HepG2 (cell line): ENCODE data around the gene TMEM53. TPM values are rescaled to one million over a fixed set of nuclear protein-coding genes. Genes with fewer than 3 reads are reported as not detected.

ENCODE experiments used
- CBX1 ChIP-seq: IDR thresholded peaks from one replicate; pipeline ENCODE4 v1.6.1; 2016; ENCODE audit warnings: antibody characterized with exemption, low read depth
- CBX2 ChIP-seq, 2 experiments: fragments of 200-600 bp in 1 of 2; sonication (generic); formaldehyde crosslinking in 1 of 2; IDR thresholded peaks; 2 replicates each; pipeline versions ENCODE4 v1.7.0 to v1.8.1; 2018 to 2022; ENCODE audit warnings: low read depth in 2 of 2, low read length in 1 of 2, mild to moderate bottlenecking in 1 of 2, missing genetic modification reagents in 1 of 2
- FOXK1 ChIP-seq: sonication (generic); formaldehyde crosslinking; IDR thresholded peaks from 2 replicates; pipeline ENCODE4 v1.4.0; 2020; ENCODE audit warnings: low read depth, missing genetic modification reagents, borderline replicate concordance
- HNRNPUL1 ChIP-seq: fragments of 200-400 bp; formaldehyde crosslinking; IDR thresholded peaks from 2 replicates; pipeline ENCODE4 v1.6.1; 2017; ENCODE audit warnings: low read depth, mild to moderate bottlenecking, low read length, moderate library complexity
- NFRKB ChIP-seq: fragments of 450-650 bp; IDR thresholded peaks from 2 replicates; pipeline ENCODE4 v1.6.1; 2017
- NR2F2 ChIP-seq: IDR thresholded peaks from 2 replicates; pipeline ENCODE4 v1.6.1; 2012; ENCODE audit warnings: low read depth, inconsistent platforms, borderline replicate concordance
- THAP11 ChIP-seq: IDR thresholded peaks from 2 replicates; pipeline ENCODE4 v1.6.1; 2016; ENCODE audit warnings: missing biosample characterization, missing genetic modification reagents
- ZFY ChIP-seq: sonication (generic); formaldehyde crosslinking; IDR thresholded peaks from 2 replicates; pipeline ENCODE4 v1.4.0; 2020; ENCODE audit warnings: missing genetic modification reagents
- ZMYM4 ChIP-seq: sonication (generic); formaldehyde crosslinking; IDR thresholded peaks from 2 replicates; pipeline ENCODE4 v1.8.1; 2023; ENCODE audit warnings: mild to moderate bottlenecking, missing genetic modification reagents
- ZNF224 ChIP-seq: sonication (generic); formaldehyde crosslinking; IDR thresholded peaks from 2 replicates; pipeline ENCODE4 v1.5.0; 2020; ENCODE audit warnings: mild to moderate bottlenecking, missing genetic modification reagents
- ZNF546 ChIP-seq: sonication (generic); formaldehyde crosslinking; conservative IDR thresholded peaks from 2 replicates; pipeline ENCODE4 v1.8.1; 2023; ENCODE audit warnings: mild to moderate bottlenecking, missing genetic modification reagents
- ZNF672 ChIP-seq: sonication (generic); formaldehyde crosslinking; IDR thresholded peaks from 2 replicates; pipeline ENCODE4 v1.8.1; 2022; ENCODE audit warnings: missing genetic modification reagents
- ZNF7 ChIP-seq: IDR thresholded peaks from 2 replicates; pipeline ENCODE4 v1.6.1; 2016; ENCODE audit warnings: missing biosample characterization, missing genetic modification reagents
- polyA plus RNA-seq, 8 experiments: library from polyadenylated mRNA; depleted of rRNA in 3 of 8; stranded (reverse) in 7 of 8; unstranded in 1 of 8; fragments of >200 nt; fragmentation: Illumina TruSeq in 4 of 8; extraction: Trizol in 4 of 8; gene quantifications; 2 replicates each; pipeline versions ENCODE4 v1.2.1 to v1.2.3, GENCODE V29; 2011 to 2016; ENCODE audit warnings: low read depth in 4 of 8, missing spikeins in 1 of 8, mixed read lengths in 1 of 8; ENCODE audit not compliant: insufficient read depth in 1 of 8
- total RNA-seq, 5 experiments: library from RNA; depleted of rRNA; stranded (reverse); fragments of >200 nt; fragmentation: Illumina TruSeq; extraction: Trizol; gene quantifications; 2 replicates each; pipeline ENCODE4 v1.2.3, GENCODE V29; 2016; ENCODE audit warnings: low read depth in 1 of 5
- TF ChIP-seq, protein P1 (sequence below): sonication (generic); formaldehyde crosslinking; IDR thresholded peaks from 2 replicates; pipeline ENCODE4 v1.4.0; 2020; ENCODE audit warnings: mild to moderate bottlenecking, missing genetic modification reagents
- TF ChIP-seq, protein P2 (sequence below): sonication (generic); formaldehyde crosslinking; IDR thresholded peaks from 2 replicates; pipeline ENCODE4 v1.8.1; 2023; ENCODE audit warnings: mild to moderate bottlenecking, moderate library complexity, missing genetic modification reagents
- TF ChIP-seq, protein P3 (sequence below): sonication (generic); formaldehyde crosslinking; IDR thresholded peaks from 2 replicates; pipeline ENCODE4 v1.4.0; 2020; ENCODE audit warnings: missing genetic modification reagents
- TF ChIP-seq, protein P4 (sequence below): sonication (generic); formaldehyde crosslinking; IDR thresholded peaks from 2 replicates; pipeline ENCODE4 v1.4.0; 2020; ENCODE audit warnings: missing genetic modification reagents, mild to moderate bottlenecking, borderline replicate concordance
- TF ChIP-seq, protein P5 (sequence below): sonication (generic); formaldehyde crosslinking; IDR thresholded peaks from 2 replicates; pipeline ENCODE4 v1.5.0; 2020; ENCODE audit warnings: mild to moderate bottlenecking, missing genetic modification reagents

The TMEM53 gene
- total and polyA plus RNA-seq, 2 of the 13 experiments (the other 11 are each of a cell fraction or from before 2014, with no cell fraction given), result 12.6 to 20.2 TPM

DNA sequence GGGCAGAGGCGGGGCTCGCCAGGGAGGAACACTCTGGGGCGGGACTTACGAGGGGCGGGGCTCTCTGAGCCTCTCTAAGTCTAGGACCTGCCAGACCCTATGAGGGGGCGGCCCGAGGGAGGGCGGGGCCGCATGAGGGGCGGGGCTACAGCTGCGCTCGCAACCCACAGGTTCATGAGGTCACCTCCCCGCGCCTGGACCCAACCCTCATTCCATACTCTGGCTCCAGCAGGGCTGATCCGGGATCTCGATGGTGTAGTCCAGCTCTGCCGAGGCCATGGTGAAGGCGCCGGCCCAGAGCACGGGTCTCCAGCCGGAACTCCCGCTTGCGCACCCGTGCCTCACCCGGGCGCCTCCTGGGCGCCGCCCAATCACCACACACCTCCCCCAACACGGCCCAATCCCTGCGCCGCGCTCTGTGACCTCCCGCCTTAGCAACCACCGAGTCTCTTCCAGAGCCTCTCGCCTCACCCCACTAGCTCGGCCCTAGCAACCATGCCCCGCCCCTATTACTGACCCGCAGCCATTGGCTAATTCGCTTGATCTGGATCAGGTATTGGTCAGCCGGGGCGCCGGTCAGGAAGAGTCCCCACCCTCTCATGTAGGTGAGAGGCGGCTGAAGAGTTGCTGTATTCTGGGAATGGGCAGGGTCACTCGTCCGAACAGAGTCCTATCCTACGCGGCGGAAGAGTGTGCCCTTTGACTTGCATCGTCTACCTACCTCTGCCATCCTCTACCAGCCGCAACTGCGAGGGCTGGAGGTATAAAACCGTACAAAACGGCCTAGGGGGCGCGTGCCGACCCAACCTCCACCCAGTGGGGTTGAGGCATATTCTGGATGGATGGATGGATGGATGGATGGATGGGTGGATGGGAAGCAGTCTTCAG lies at the start of gene TMEM53, which contains the start of gene ARMH1 (continued):
- no peak for TF ChIP-seq CBX2 (IDR thresholded peaks at IDR 0.05; ENCODE audit: low read depth, low read length)
- TF ChIP-seq CBX2 (CRISPR knock-in tag; IDR thresholded peaks at IDR 0.05; ENCODE audit: low read depth), result no peak
- peak; percentile 52; the same call in 1 of the 2 replicates for TF ChIP-seq ZNF224 (CRISPR knock-in tag)
- no peak for TF ChIP-seq NFRKB
- no peak for TF ChIP-seq FOXK1
- peak; percentile 39; the same call in 1 of the 2 replicates for TF ChIP-seq ZFY (CRISPR knock-in tag)
- TF ChIP-seq ZNF7 (CRISPR knock-in tag), result no peak
- TF ChIP-seq CBX1, result no peak
- TF ChIP-seq ZNF546 (CRISPR knock-in tag), result no peak
- TF ChIP-seq, protein P1, sequence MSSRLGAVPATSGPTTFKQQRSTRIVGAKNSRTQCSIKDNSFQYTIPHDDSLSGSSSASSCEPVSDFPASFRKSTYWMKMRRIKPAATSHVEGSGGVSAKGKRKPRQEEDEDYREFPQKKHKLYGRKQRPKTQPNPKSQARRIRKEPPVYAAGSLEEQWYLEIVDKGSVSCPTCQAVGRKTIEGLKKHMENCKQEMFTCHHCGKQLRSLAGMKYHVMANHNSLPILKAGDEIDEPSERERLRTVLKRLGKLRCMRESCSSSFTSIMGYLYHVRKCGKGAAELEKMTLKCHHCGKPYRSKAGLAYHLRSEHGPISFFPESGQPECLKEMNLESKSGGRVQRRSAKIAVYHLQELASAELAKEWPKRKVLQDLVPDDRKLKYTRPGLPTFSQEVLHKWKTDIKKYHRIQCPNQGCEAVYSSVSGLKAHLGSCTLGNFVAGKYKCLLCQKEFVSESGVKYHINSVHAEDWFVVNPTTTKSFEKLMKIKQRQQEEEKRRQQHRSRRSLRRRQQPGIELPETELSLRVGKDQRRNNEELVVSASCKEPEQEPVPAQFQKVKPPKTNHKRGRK, result no peak
- TF ChIP-seq ZMYM4 (CRISPR knock-in tag), result peak; percentile 77
- TF ChIP-seq, protein P2, sequence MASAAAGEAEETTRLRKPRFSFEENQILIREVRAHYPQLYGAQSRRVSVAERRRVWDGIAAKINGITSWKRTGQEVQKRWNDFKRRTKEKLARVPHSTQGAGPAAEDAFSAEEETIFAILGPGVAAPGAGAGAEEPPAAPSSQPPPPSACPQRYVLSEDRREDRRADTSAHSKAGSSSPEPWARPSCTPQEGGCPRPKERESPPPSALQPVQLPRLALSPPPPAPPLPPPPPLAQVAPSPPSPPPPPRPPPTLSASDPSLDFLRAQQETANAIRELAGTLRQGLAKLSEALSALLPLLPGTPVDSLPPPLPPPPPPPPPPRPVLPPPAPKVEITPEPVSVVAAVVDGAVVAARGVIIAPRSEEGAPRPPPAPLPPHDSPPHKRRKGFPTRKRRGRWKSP (CRISPR knock-in tag), result peak; percentile 61; the same call in 1 of the 2 replicates
- TF ChIP-seq, protein P3, sequence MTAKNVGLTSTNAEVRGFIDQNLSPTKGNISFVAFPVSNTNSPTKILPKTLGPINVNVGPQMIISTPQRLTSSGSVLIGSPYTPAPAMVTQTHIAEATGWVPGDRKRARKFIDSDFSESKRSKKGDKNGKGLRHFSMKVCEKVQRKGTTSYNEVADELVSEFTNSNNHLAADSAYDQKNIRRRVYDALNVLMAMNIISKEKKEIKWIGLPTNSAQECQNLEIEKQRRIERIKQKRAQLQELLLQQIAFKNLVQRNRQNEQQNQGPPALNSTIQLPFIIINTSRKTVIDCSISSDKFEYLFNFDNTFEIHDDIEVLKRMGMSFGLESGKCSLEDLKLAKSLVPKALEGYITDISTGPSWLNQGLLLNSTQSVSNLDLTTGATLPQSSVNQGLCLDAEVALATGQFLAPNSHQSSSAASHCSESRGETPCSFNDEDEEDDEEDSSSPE (CRISPR knock-in tag), result 0 out of 2 replicates have a peak, but pooled peaks have one; percentile 40
- TF ChIP-seq HNRNPUL1, result no peak
- TF ChIP-seq, protein P4, sequence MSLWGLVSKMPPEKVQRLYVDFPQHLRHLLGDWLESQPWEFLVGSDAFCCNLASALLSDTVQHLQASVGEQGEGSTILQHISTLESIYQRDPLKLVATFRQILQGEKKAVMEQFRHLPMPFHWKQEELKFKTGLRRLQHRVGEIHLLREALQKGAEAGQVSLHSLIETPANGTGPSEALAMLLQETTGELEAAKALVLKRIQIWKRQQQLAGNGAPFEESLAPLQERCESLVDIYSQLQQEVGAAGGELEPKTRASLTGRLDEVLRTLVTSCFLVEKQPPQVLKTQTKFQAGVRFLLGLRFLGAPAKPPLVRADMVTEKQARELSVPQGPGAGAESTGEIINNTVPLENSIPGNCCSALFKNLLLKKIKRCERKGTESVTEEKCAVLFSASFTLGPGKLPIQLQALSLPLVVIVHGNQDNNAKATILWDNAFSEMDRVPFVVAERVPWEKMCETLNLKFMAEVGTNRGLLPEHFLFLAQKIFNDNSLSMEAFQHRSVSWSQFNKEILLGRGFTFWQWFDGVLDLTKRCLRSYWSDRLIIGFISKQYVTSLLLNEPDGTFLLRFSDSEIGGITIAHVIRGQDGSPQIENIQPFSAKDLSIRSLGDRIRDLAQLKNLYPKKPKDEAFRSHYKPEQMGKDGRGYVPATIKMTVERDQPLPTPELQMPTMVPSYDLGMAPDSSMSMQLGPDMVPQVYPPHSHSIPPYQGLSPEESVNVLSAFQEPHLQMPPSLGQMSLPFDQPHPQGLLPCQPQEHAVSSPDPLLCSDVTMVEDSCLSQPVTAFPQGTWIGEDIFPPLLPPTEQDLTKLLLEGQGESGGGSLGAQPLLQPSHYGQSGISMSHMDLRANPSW (CRISPR knock-in tag), result peak; percentile 77; the same call in 1 of the 2 replicates
- TF ChIP-seq ZNF672 (CRISPR knock-in tag), result no peak
- TF ChIP-seq, protein P5, sequence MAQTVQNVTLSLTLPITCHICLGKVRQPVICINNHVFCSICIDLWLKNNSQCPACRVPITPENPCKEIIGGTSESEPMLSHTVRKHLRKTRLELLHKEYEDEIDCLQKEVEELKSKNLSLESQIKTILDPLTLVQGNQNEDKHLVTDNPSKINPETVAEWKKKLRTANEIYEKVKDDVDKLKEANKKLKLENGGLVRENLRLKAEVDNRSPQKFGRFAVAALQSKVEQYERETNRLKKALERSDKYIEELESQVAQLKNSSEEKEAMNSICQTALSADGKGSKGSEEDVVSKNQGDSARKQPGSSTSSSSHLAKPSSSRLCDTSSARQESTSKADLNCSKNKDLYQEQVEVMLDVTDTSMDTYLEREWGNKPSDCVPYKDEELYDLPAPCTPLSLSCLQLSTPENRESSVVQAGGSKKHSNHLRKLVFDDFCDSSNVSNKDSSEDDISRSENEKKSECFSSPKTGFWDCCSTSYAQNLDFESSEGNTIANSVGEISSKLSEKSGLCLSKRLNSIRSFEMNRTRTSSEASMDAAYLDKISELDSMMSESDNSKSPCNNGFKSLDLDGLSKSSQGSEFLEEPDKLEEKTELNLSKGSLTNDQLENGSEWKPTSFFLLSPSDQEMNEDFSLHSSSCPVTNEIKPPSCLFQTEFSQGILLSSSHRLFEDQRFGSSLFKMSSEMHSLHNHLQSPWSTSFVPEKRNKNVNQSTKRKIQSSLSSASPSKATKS (CRISPR knock-in tag), result no peak
- no peak for TF ChIP-seq NR2F2
- TF ChIP-seq THAP11, result 0 out of 2 replicates have a peak, but pooled peaks have one; percentile 24
